IPS DF 4.7 (cell line): Measurements from ENCODE around the gene LRP1B.

ENCODE experiments used
- DNase-seq: peaks from one replicate; pipeline ENCODE4 v3.0.0-alpha.2; 2013; ENCODE audit warnings: low spot score; ENCODE audit errors: extremely low read depth

Gene LRP1B

GRCh38 chr2:141037361-141037760 lies 1093.5 kb downstream of the LRP1B start:
- DNase-seq = no peak

GRCh38 chr2:141035846-141036420 lies 1094.9 kb downstream of the LRP1B start:
- DNase-seq = no peak

GRCh38 chr2:141029428-141030078 lies 1101.3 kb downstream of the LRP1B start:
- no peak for DNase-seq

- DNase-seq = no peak
Observed at GRCh38 chr2:141027221-141027620, 1103.6 kb downstream of the LRP1B start.

GRCh38 chr2:141021611-141022010 lies 1109.2 kb downstream of the LRP1B start:
- no peak for DNase-seq

GRCh38 chr2:141021109-141021508 lies 1109.7 kb downstream of the LRP1B start:
- DNase-seq = no peak

GRCh38 chr2:141020346-141020745 lies 1110.5 kb downstream of the LRP1B start:
- DNase-seq = no peak

- DNase-seq = no peak
Observed at GRCh38 chr2:141015341-141016047, 1115.3 kb downstream of the LRP1B start.

- DNase-seq = no peak
Observed at GRCh38 chr2:141003967-141004657, 1126.7 kb downstream of the LRP1B start.

- no peak for DNase-seq
Observed at GRCh38 chr2:141001750-141002149, 1129.1 kb downstream of the LRP1B start.

- DNase-seq = no peak
Observed at GRCh38 chr2:140998577-140998976, 1132.2 kb downstream of the LRP1B start.

- no peak for DNase-seq
Observed at GRCh38 chr2:140998017-140998416, 1132.8 kb downstream of the LRP1B start.

GRCh38 chr2:140994856-140995255 lies 1136.0 kb downstream of the LRP1B start:
- DNase-seq = no peak

GRCh38 chr2:140990416-140990815 lies 1140.4 kb downstream of the LRP1B start:
- no peak for DNase-seq

- DNase-seq = no peak
Observed at GRCh38 chr2:140988597-140988996, 1142.2 kb downstream of the LRP1B start.

GRCh38 chr2:140986456-140986855 lies 1144.4 kb downstream of the LRP1B start:
- no peak for DNase-seq

GRCh38 chr2:140975237-140975636 lies 1155.6 kb downstream of the LRP1B start:
- no peak for DNase-seq

GRCh38 chr2:140972724-140973123 lies 1158.1 kb downstream of the LRP1B start:
- no peak for DNase-seq

- DNase-seq = peak; percentile 11
Observed at GRCh38 chr2:140964324-140964723, 1166.5 kb downstream of the LRP1B start.

- DNase-seq = no peak
Observed at GRCh38 chr2:140949932-140950331, 1180.9 kb downstream of the LRP1B start.

- no peak for DNase-seq
Observed at GRCh38 chr2:140947236-140947635, 1183.6 kb downstream of the LRP1B start.

- DNase-seq = no peak
Observed at GRCh38 chr2:140943867-140944266, 1186.9 kb downstream of the LRP1B start.
